KOPT-K1 (cell line): ENCODE measurements around the gene ARMC7.
"Not testable (repeated sequence)": the region's sequence is repeated elsewhere in the genome, so short reads cannot be mapped to it uniquely, and the experiment has no call there.

Experiments used
- H3K27ac ChIP-seq: fragments of 200-600 bp; sonication (generic); 2 replicates; pipeline ENCODE4 v1.5.1; 2016; ENCODE audit warnings: antibody characterized with exemption, mild to moderate bottlenecking, low read depth, low read length; ENCODE audit not compliant: poor library complexity, severe bottlenecking
- H3K36me3 ChIP-seq: fragments of 200-600 bp; sonication (generic); 2 replicates; pipeline ENCODE4 v1.5.1; 2017; ENCODE audit warnings: antibody characterized with exemption, mild to moderate bottlenecking, low read length, moderate library complexity; ENCODE audit not compliant: insufficient read depth
- H3K9me3 ChIP-seq: fragments of 200-600 bp; sonication (generic); 2 replicates; pipeline ENCODE4 v1.5.1; 2017; ENCODE audit warnings: antibody characterized with exemption, low read length, mild to moderate bottlenecking; ENCODE audit not compliant: insufficient read depth, poor library complexity, severe bottlenecking

ARMC7 gene

GRCh38 chr17:75160211-75160610, 50.4 kb downstream of the ARMC7 start:
- Histone ChIP-seq H3K9me3 (no peaks in the 10 kb centered on the region), H3K36me3 (peaks cover 80% of the 10 kb centered on the region), H3K27ac (no peak overlapping the region)

DNA sequence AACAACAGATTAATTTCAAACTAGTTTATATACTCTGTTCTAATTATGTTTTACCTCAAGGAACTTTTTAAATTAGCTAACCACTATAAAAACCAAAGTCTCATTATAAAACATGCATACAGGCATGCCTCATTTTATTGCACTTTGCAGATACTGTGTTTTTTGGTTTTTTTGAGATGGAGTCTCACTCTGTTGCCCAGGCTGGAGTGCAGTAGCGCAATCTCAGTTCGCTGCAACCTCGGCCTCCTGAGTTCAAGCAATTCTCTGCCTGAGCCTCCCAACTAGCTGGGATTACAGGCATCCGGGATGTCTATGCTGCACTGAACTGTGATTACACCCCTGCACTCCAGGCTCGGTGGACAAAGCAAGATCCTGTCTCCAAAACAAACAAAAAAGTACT, 53.3 kb downstream of the ARMC7 start:
- no peak overlapping the region for H3K27ac ChIP-seq
- H3K9me3 ChIP-seq, result no peaks in the 10 kb centered on the region
- H3K36me3 ChIP-seq, result peaks cover 95% of the 10 kb centered on the region

DNA sequence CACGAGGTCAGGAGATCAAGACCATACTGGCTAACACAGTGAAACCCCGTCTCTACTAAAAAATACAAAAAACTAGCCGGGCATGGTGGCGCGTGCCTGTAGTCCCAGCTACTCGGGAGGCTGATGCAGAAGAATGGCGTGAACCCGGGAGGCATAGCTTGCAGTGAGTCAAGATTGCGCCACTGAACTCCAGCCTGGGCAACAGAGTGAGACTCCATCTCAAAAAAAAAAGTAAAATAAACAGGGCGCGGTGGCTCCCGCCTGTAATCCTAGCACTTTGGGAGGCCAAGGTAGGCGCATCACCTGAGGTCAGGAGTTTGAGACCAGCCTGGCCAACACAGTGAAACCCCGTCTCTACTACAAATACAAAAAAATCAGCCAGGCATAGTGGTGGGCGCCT, 54.8 kb downstream of the ARMC7 start:
- H3K27ac ChIP-seq, H3K9me3 ChIP-seq: not testable (repeated sequence)
- peaks cover 95% of the 10 kb centered on the region for H3K36me3 ChIP-seq

- H3K9me3 ChIP-seq, result no peaks in the 10 kb centered on the region
- no peak overlapping the region for H3K27ac ChIP-seq
- peaks cover 100% of the 10 kb centered on the region for H3K36me3 ChIP-seq
Measured at GRCh38 chr17:75168998-75169397, 59.2 kb downstream of the ARMC7 start.

DNA sequence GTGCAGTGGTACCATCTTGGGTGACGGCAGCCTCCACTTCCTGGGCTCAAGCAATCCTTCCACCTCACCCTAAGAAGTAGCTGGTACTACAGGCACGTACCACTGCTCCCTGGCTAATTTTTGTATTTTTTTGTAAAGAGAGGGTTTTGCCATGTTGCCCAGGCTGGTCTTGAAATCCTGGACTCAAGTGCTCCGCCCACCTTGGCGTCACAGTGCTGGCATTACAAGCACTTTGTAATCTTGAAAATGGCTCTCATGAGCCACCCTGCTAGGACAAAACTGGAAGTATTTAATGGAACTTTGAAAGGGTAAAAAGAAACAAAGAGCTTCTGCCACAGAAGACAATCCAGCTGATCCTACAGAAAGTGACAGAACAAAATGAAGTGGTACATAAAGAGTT, 63.8 kb downstream of the ARMC7 start:
- H3K27ac ChIP-seq, result no peak overlapping the region
- H3K9me3 ChIP-seq, result no peaks in the 10 kb centered on the region
- H3K36me3 ChIP-seq, result peaks cover 100% of the 10 kb centered on the region

DNA sequence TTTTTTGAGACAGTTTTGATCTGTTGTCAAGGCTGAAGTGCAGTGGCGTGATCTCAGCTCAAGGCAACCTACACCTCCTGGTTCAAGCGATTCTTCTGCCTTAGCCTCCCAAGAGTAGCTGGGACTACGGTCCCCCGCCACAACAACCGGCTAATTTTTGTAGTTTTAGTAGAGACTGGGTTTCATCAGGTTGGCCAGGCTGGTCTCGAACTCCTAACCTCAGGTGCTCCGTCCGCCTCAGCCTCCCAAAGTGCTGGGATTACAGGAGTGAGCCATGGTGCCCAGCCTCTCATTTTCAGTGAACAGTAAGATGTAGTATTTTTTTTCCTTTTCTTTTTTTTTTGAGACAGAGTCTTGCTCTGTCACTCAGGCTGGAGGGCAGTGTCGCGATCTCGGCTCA, 65.2 kb downstream of the ARMC7 start:
- no peaks in the 10 kb centered on the region for H3K9me3 ChIP-seq
- H3K27ac ChIP-seq, result no peak overlapping the region
- H3K36me3 ChIP-seq, result peaks cover 100% of the 10 kb centered on the region

GRCh38 chr17:75176625-75177024, 66.9 kb downstream of the ARMC7 start:
- peaks cover 90% of the 10 kb centered on the region for H3K36me3 ChIP-seq
- H3K9me3 ChIP-seq, result no peaks in the 10 kb centered on the region
- no peak overlapping the region for H3K27ac ChIP-seq

GRCh38 chr17:75178453-75178852, 68.7 kb downstream of the ARMC7 start:
- Histone ChIP-seq H3K36me3 (peaks cover 72% of the 10 kb centered on the region), H3K27ac (peak overlapping the region; percentile 28), H3K9me3 (no peaks in the 10 kb centered on the region)
